ENCODE measurements around the gene DAAM1.

Gene DAAM1

GRCh38 chr14:59275668-59276067 lies 87.2 kb downstream of the DAAM1 start:
- no peak for TF ChIP-seq EZH2phosphoT487 (IDR thresholded peaks at IDR 0.05; ENCODE audit: borderline replicate concordance)
- no peak for TF ChIP-seq CTCF (conservative IDR thresholded peaks at IDR 0.05; ENCODE audit: low read length)
- Histone ChIP-seq H3K27me3 (ENCODE audit: insufficient read depth, low read length, poor library complexity, severe bottlenecking) (no peaks in the 10 kb centered on the region), H4K20me1 (ENCODE audit: insufficient read depth, low read length, poor library complexity, severe bottlenecking) (no peaks in the 10 kb centered on the region), H2AFZ (ENCODE audit: low read length) (no peak overlapping the region), H3K4me2 (ENCODE audit: low read depth, low read length, poor library complexity, severe bottlenecking) (peak overlapping the region; percentile 32), H3K79me2 (ENCODE audit: insufficient read depth, low read length) (no peaks in the 10 kb centered on the region), H3K4me1 (ENCODE audit: insufficient read depth, low read length, poor library complexity, severe bottlenecking) (peaks cover 18% of the 10 kb centered on the region), H3K9me3 (ENCODE audit: insufficient read depth, low read depth, low read length) (no peaks in the 10 kb centered on the region), H3F3A (ENCODE audit: low read depth) (no peaks in the 10 kb centered on the region; the same call in 1 of the 2 replicates), H3K9me2 (replicated peaks; ENCODE audit: low read depth, low read length) (no peaks in the 10 kb centered on the region), H3K4me3 (ENCODE audit: low read length, poor library complexity, severe bottlenecking) (no peak overlapping the region), H3K36me3 (ENCODE audit: insufficient read depth, low read length) (no peaks in the 10 kb centered on the region), H3K9ac (ENCODE audit: low read depth, low read length, poor library complexity, severe bottlenecking) (no peak overlapping the region)

- TF ChIP-seq CTCF (conservative IDR thresholded peaks at IDR 0.05; ENCODE audit: low read length) (no peak), EZH2phosphoT487 (IDR thresholded peaks at IDR 0.05; ENCODE audit: borderline replicate concordance) (no peak)
- Histone ChIP-seq H3K9ac (ENCODE audit: low read depth, low read length, poor library complexity, severe bottlenecking) (no peak overlapping the region), H3K4me2 (ENCODE audit: low read depth, low read length, poor library complexity, severe bottlenecking) (peak overlapping the region; percentile 32)
These were observed 87.8 kb downstream of the DAAM1 start for GRCh38 chr14:59276235-59276634.

GRCh38 chr14:59277659-59278058 lies 89.2 kb downstream of the DAAM1 start:
- Histone ChIP-seq H4K20me1 (ENCODE audit: insufficient read depth, low read length, poor library complexity, severe bottlenecking) (no peaks in the 10 kb centered on the region), H3K36me3 (ENCODE audit: insufficient read depth, low read length) (no peaks in the 10 kb centered on the region), H3K9ac (ENCODE audit: low read depth, low read length, poor library complexity, severe bottlenecking) (no peak overlapping the region), H3K9me3 (ENCODE audit: insufficient read depth, low read depth, low read length) (no peaks in the 10 kb centered on the region), H3K9me2 (replicated peaks; ENCODE audit: low read depth, low read length) (no peaks in the 10 kb centered on the region), H3K27me3 (ENCODE audit: insufficient read depth, low read length, poor library complexity, severe bottlenecking) (no peaks in the 10 kb centered on the region), H3K4me3 (ENCODE audit: low read length, poor library complexity, severe bottlenecking) (no peak overlapping the region), H2AFZ (ENCODE audit: low read length) (no peak overlapping the region), H3K4me1 (ENCODE audit: insufficient read depth, low read length, poor library complexity, severe bottlenecking) (peaks cover 18% of the 10 kb centered on the region), H3F3A (ENCODE audit: low read depth) (no peaks in the 10 kb centered on the region; the same call in 1 of the 2 replicates), H3K79me2 (ENCODE audit: insufficient read depth, low read length) (no peaks in the 10 kb centered on the region), H3K4me2 (ENCODE audit: low read depth, low read length, poor library complexity, severe bottlenecking) (no peak overlapping the region)
- TF ChIP-seq CTCF (conservative IDR thresholded peaks at IDR 0.05; ENCODE audit: low read length) (no peak), EZH2phosphoT487 (IDR thresholded peaks at IDR 0.05; ENCODE audit: borderline replicate concordance) (no peak)

More at GRCh38 chr14:59276235-59276634, 87.8 kb downstream of the DAAM1 start:
- Histone ChIP-seq H3K27me3 (ENCODE audit: insufficient read depth, low read length, poor library complexity, severe bottlenecking) (no peaks in the 10 kb centered on the region), H3K9me2 (replicated peaks; ENCODE audit: low read depth, low read length) (no peaks in the 10 kb centered on the region), H3K79me2 (ENCODE audit: insufficient read depth, low read length) (no peaks in the 10 kb centered on the region), H3K4me1 (ENCODE audit: insufficient read depth, low read length, poor library complexity, severe bottlenecking) (peaks cover 18% of the 10 kb centered on the region), H3K36me3 (ENCODE audit: insufficient read depth, low read length) (no peaks in the 10 kb centered on the region), H3F3A (ENCODE audit: low read depth) (no peaks in the 10 kb centered on the region; the same call in 1 of the 2 replicates), H3K9me3 (ENCODE audit: insufficient read depth, low read depth, low read length) (no peaks in the 10 kb centered on the region), H4K20me1 (ENCODE audit: insufficient read depth, low read length, poor library complexity, severe bottlenecking) (no peaks in the 10 kb centered on the region), H2AFZ (ENCODE audit: low read length) (no peak overlapping the region), H3K4me3 (ENCODE audit: low read length, poor library complexity, severe bottlenecking) (no peak overlapping the region)
